K562 (cell line): ENCODE measurements around the gene EMC1. TPM values are rescaled to one million over a fixed set of nuclear protein-coding genes. Genes with fewer than 3 reads are reported as not detected.

Experiments
- BDP1 ChIP-seq: IDR thresholded peaks from 3 replicates; pipeline ENCODE4 v1.6.1; 2011; ENCODE audit not compliant: insufficient read length, insufficient read depth
- CBX3 ChIP-seq, 2 experiments: IDR thresholded peaks; 1 replicate in 1 of 2; 2 replicates in 1 of 2; pipeline ENCODE4 v1.6.1; 2012; ENCODE audit warnings: inconsistent platforms in 2 of 2, low read length in 2 of 2, borderline replicate concordance in 1 of 2, control low read depth in 1 of 2
- E2F6 ChIP-seq, 2 experiments: IDR thresholded peaks; 2 replicates each; pipeline ENCODE4 v1.6.1; 2011; ENCODE audit warnings: borderline replicate concordance in 1 of 2, control low read depth in 1 of 2, low read depth in 1 of 2, low read length in 1 of 2, mild to moderate bottlenecking in 1 of 2, mixed read lengths in 1 of 2, moderate library complexity in 1 of 2; ENCODE audit not compliant: insufficient read depth in 1 of 2, insufficient read length in 1 of 2, poor library complexity in 1 of 2, severe bottlenecking in 1 of 2; ENCODE audit errors: extremely low read depth in 1 of 2
- ELK3 ChIP-seq: fragments of 450-650 bp; formaldehyde crosslinking; IDR thresholded peaks from 2 replicates; pipeline ENCODE4 v1.4.0; 2020; ENCODE audit warnings: mild to moderate bottlenecking
- FOS ChIP-seq: IDR thresholded peaks from 3 replicates; pipeline ENCODE4 v1.6.1; 2011; ENCODE audit not compliant: insufficient read length; ENCODE audit errors: extremely low read depth
- FOXA3 ChIP-seq, 2 experiments: fragments of 450-650 bp in 1 of 2; sonication (generic) in 1 of 2; formaldehyde crosslinking; IDR thresholded peaks in 1 of 2; conservative IDR thresholded peaks in 1 of 2; 2 replicates each; pipeline versions ENCODE4 v1.4.0 to v1.8.0; 2020 to 2022; ENCODE audit warnings: mild to moderate bottlenecking in 2 of 2, missing genetic modification reagents in 1 of 2
- FOXM1 ChIP-seq, 2 experiments: fragments of 450-650 bp in 1 of 2; sonication (generic) in 1 of 2; formaldehyde crosslinking in 1 of 2; IDR thresholded peaks; 2 replicates each; pipeline versions ENCODE4 v1.6.1 to v1.9.0; 2017 to 2022; ENCODE audit warnings: low read depth in 2 of 2, mild to moderate bottlenecking in 2 of 2, missing genetic modification reagents in 1 of 2, moderate library complexity in 1 of 2
- ILK ChIP-seq: fragments of 450-650 bp; IDR thresholded peaks from 2 replicates; pipeline ENCODE4 v1.6.1; 2016; ENCODE audit warnings: missing genetic modification characterization, low read depth, mild to moderate bottlenecking, missing compliant biosample characterization, moderate library complexity, borderline replicate concordance
- MNT ChIP-seq, 2 experiments: fragments of 450-650 bp; conservative IDR thresholded peaks; 2 replicates each; pipeline ENCODE4 v1.6.1; 2017; ENCODE audit warnings: mild to moderate bottlenecking in 2 of 2, moderate library complexity in 2 of 2
- PURB ChIP-seq: sonication (generic); formaldehyde crosslinking; IDR thresholded peaks from 2 replicates; pipeline ENCODE4 v1.9.0; 2021; ENCODE audit warnings: low read depth, mild to moderate bottlenecking, missing genetic modification reagents
- RBM22 ChIP-seq: fragments of 200-400 bp; formaldehyde crosslinking; IDR thresholded peaks from 2 replicates; pipeline ENCODE4 v1.6.1; 2018; ENCODE audit warnings: low read length, low read depth; ENCODE audit not compliant: poor library complexity, severe bottlenecking
- RBM25 ChIP-seq: fragments of 200-400 bp; formaldehyde crosslinking; IDR thresholded peaks from 2 replicates; pipeline ENCODE4 v1.6.1; 2018; ENCODE audit warnings: low read length, low read depth, moderate library complexity; ENCODE audit not compliant: severe bottlenecking
- VEZF1 ChIP-seq: fragments of 200-800 bp; sonication (Bioruptor generic); IDR thresholded peaks from 2 replicates; pipeline ENCODE4 v1.6.1; 2017; ENCODE audit warnings: missing genetic modification characterization, missing compliant biosample characterization
- ZBTB9 ChIP-seq: fragments of 450-650 bp; formaldehyde crosslinking; IDR thresholded peaks from 2 replicates; pipeline ENCODE4 v1.4.0; 2020; ENCODE audit warnings: mild to moderate bottlenecking, moderate library complexity
- ZFP36 ChIP-seq: fragments of 150-350 bp; IDR thresholded peaks from 2 replicates; pipeline ENCODE4 v1.6.1; 2018; ENCODE audit warnings: low read length, low read depth; ENCODE audit not compliant: partially characterized antibody
- ZNF133 ChIP-seq: fragments of 250-450 bp; sonication (Bioruptor Pico); IDR thresholded peaks from 2 replicates; pipeline ENCODE4 v1.4.0; 2020; ENCODE audit warnings: mild to moderate bottlenecking
- polyA plus RNA-seq, 8 experiments: library from polyadenylated mRNA; depleted of rRNA in 4 of 8; stranded (reverse) in 5 of 8; unstranded in 3 of 8; fragments of >200 nt; fragmentation: Nextera tagmentation in 2 of 8; fragmentation: Illumina TruSeq in 1 of 8; extraction: Ambion mirVana in 2 of 8; extraction: Trizol in 1 of 8; gene quantifications; 2 replicates each; pipeline versions ENCODE4 v1.2.1 to v1.2.3, GENCODE V29; 2011 to 2014; ENCODE audit warnings: inconsistent platforms in 1 of 8, missing spikeins in 1 of 8
- total RNA-seq, 7 experiments: library from RNA; depleted of rRNA in 6 of 7; stranded (reverse); fragments of >200 nt in 6 of 7; fragmentation: Illumina TruSeq in 2 of 7; extraction: Trizol in 2 of 7; gene quantifications; 2 replicates each; pipeline versions ENCODE4 v1.2.1 to v1.2.3, GENCODE V29; 2011 to 2021; ENCODE audit warnings: low replicate concordance in 1 of 7

The EMC1 gene
- total and polyA plus RNA-seq, 9 of the 15 experiments (the other 6 are each of a cell fraction or from before 2014, with no cell fraction given), result 17.8 to 88.2 (median 37.4) TPM

- TF ChIP-seq CBX3 (IDR thresholded peaks at IDR 0.05; ENCODE audit: borderline replicate concordance in 1 of 2, low read length in 2 of 2) (peak in 1 of 2 experiments; percentile 88; a peak in 1 of 3 replicates), E2F6 (IDR thresholded peaks at IDR 0.05; ENCODE audit: borderline replicate concordance in 1 of 2, extremely low read depth in 1 of 2, insufficient read depth in 1 of 2, insufficient read length in 1 of 2, low read depth in 1 of 2, low read length in 1 of 2, poor library complexity in 1 of 2, severe bottlenecking in 1 of 2) (peak; percentile 99), FOXA3 (CRISPR knock-in tag; conservative IDR thresholded peaks at IDR 0.05 in 1 of 2, IDR thresholded peaks at IDR 0.05 in 1 of 2) (no peak), ZNF133 (CRISPR knock-in tag) (no peak; the same call in 1 of the 2 replicates), VEZF1 (CRISPR knock-in tag) (peak; percentile 91), ELK3 (no peak), ILK (tag) (no peak), ZBTB9 (CRISPR knock-in tag) (peak; percentile 75; the same call in 1 of the 2 replicates), BDP1 (no peak), RBM25 (peak; percentile 41), FOS (no peak), ZFP36 (peak; percentile 96), PURB (CRISPR knock-in tag) (no peak), MNT (conservative IDR thresholded peaks at IDR 0.05) (peak; percentile 53 to 91), FOXM1 (IDR thresholded peaks at IDR 0.05; ENCODE audit: low read depth) (no peak; the same call in 1 of the 2 replicates), FOXM1 (CRISPR knock-in tag; IDR thresholded peaks at IDR 0.05; ENCODE audit: low read depth) (peak; percentile 86; the same call in 1 of the 2 replicates), RBM22 (peak; percentile 73)
Measured at GRCh38 chr1:19209990-19210771, 41.1 kb downstream of the EMC1 start, which contains the start of gene UBR4 (continued).
